Heart right ventricle (tissue), 16 donors: ENCODE results near the gene TARS2. TPM values are rescaled to one million over a fixed set of nuclear protein-coding genes. Genes with fewer than 3 reads are reported as not detected.

Experiments used
- ATAC-seq, 8 donors: fragments of 200-7000 bp; cut with Tn5 transposase; one replicate each; pipeline ENCODE4 v1.9.1; 2020; ENCODE audit warnings: mild to moderate bottlenecking in 8 of 8, moderate library complexity in 8 of 8, moderate number of reproducible peaks in 1 of 8
- DNase-seq, 2 donors: peaks; one replicate each; pipeline ENCODE4 v3.0.0-alpha.2; 2020
- H3K27ac ChIP-seq, 10 donors: fragments of 200-600 bp; sonication (generic) in 2 of 10; one replicate each; pipeline versions ENCODE4 v1.5.0 to v1.8.0; 2020 to 2022; ENCODE audit warnings: mild to moderate bottlenecking in 3 of 10
- H3K27me3 ChIP-seq, 7 donors: fragments of 200-600 bp; one replicate each; pipeline ENCODE4 v1.8.0; 2021 to 2022; ENCODE audit warnings: mild to moderate bottlenecking in 2 of 7
- H3K36me3 ChIP-seq, 9 donors: fragments of 200-600 bp; sonication (generic) in 1 of 9; one replicate each; pipeline versions ENCODE4 v1.5.0 to v1.8.0; 2020 to 2022; ENCODE audit warnings: mild to moderate bottlenecking in 2 of 9
- H3K4me1 ChIP-seq, 9 donors: fragments of 200-600 bp; sonication (generic) in 1 of 9; one replicate each; pipeline versions ENCODE4 v1.5.0 to v1.8.0; 2020 to 2022; ENCODE audit warnings: mild to moderate bottlenecking in 4 of 9
- H3K4me3 ChIP-seq, 10 donors: fragments of 200-600 bp; sonication (generic) in 2 of 10; one replicate each; pipeline versions ENCODE4 v1.5.0 to v1.8.0; 2020 to 2022; ENCODE audit warnings: mild to moderate bottlenecking in 7 of 10, moderate library complexity in 2 of 10
- H3K9me3 ChIP-seq, 11 donors: fragments of 200-600 bp in 10 of 11; sonication (generic) in 2 of 11; one replicate each; pipeline versions ENCODE4 v1.5.0 to v1.8.0; 2013 to 2022; ENCODE audit warnings: mild to moderate bottlenecking in 2 of 11, control low read depth in 1 of 11, moderate library complexity in 1 of 11
- CTCF ChIP-seq, 9 donors: fragments of 200-600 bp; sonication (generic) in 2 of 9; IDR thresholded peaks; one replicate each; pipeline versions ENCODE4 v1.5.0 to v1.8.0; 2021 to 2022; ENCODE audit warnings: antibody characterized with exemption in 9 of 9, mild to moderate bottlenecking in 5 of 9, moderate library complexity in 1 of 9
- WGBS, 2 donors: extraction: QIAGEN DNeasy Blood & Tissue Kit; methylation state at CpG; one replicate each; pipeline ENCODE4 v1.1.7; 2013; ENCODE audit warnings: inconsistent platforms in 1 of 2; 5-methylcytosine and 5-hydroxymethylcytosine counted together
- intact Hi-C, 10 donors: fragments of 100-400 bp; cut with DNase I; formaldehyde crosslinking; loops; one replicate each; pipeline versions ENCODE4 v1.11.1 to v1.14.2; 2022
- polyA plus RNA-seq, 2 donors: library from polyadenylated mRNA; stranded (reverse); fragments of 200-250 nt; gene quantifications; one replicate each; pipeline ENCODE4 v1.2.3, GENCODE V29; 2013
- total RNA-seq, 10 donors: library from RNA; stranded (reverse); fragmentation: NEBNext Ultra II Directional in 3 of 10; extraction: Animal tissue kit (Norgen Biotek cat#: 25700) in 3 of 10; gene quantifications; one replicate each; pipeline versions ENCODE4 v1.2.1 to v1.2.4, GENCODE V29; 2021 to 2023
- donor health status: Arrhythmogenic right ventricular cardiomyopathy.
- donor health status: ischemic (EF 13 %, LVEDD 7.1; RV severe dilation, severe dysfunction).
- donor health status: healthy with polysubstance abuse.
- donor health status: DM: no; HTN: yes; CAD: no.
- donor health status: DM: no; HTN: no; CAD: no.
- donor health status: ischemic (EF 25% LVEDD 6.9; RV normal size, moderate dysfunction).
- donor health status: ischemic (EF 25% LVEDD 5.7; RV mildly dilated, moderate dysfunction).
- donor health status: healthy.
- donor health status: DM: yes; HTN: yes; CAD: no.
- donor health status: Ischemic cardiomyopathy.
- donor health status: ischemic (EF 35%, LVEDD 5.7; RV mildly dilated, moderate dysfunction).
- donor health status: nonischemic (EF 11% LVEDD 7.7; RV severe dilation, severe dysfunction).
- donor health status: DM: yes; HTN: yes; CAD: no.
- donor health status: PGD.
- donor health status: ischemic (EF 29% LVEDD 5.4; RV normal size, mild dysfunction).
- donor health status: nonischemic (EF 23%, LVEDD 6.1; RV moderate dilation, normal function).

The TARS2 gene
- total and polyA plus RNA-seq, 12 donors: 19.1 to 44.4 (median 34.0) TPM

GRCh38 chr1:150551051-150551783 lies 64.0 kb downstream of the TARS2 start:
- H3K4me1 ChIP-seq: peaks cover 14 to 59% (median 38%) of the 10 kb centered on the region in 9 donors
- WGBS, 2 donors: 73 to 76% methylated on average over 11 of the region's 11 CpGs
- peaks cover 0 to 18% (median 0%) of the 10 kb centered on the region in 9 donors for H3K36me3 ChIP-seq
- no peaks in the 10 kb centered on the region for H3K27me3 ChIP-seq
- intact Hi-C loops: loop anchor here in 3 of 10 donors (10.0 kb wide), 2 partner anchors 254 to 264 kb away; partner anchors contain the start of gene CTSK (in 1 of the 3)
- DNase-seq (no peak), ATAC-seq (peak in 4 of 8 donors; percentile 1 to 10 (median 6))
- peak overlapping the region in 2 of 10 donors; percentile 19 to 66 for H3K4me3 ChIP-seq
- no peak for TF ChIP-seq CTCF (IDR thresholded peaks at IDR 0.05)
- H3K27ac ChIP-seq: peak overlapping the region in 8 of 10 donors; percentile 84 to 94 (median 88)
- no peaks in the 10 kb centered on the region for H3K9me3 ChIP-seq

- peaks cover 0 to 23% (median 0%) of the 10 kb centered on the region in 9 donors for H3K36me3 ChIP-seq
- 33 to 56% methylated on average over 1 of the region's 1 CpG for WGBS, 2 donors
- intact Hi-C loops: loop anchor here in 3 of 10 donors (10.0 kb wide), 2 partner anchors 253 to 263 kb away; partner anchors contain the start of gene CTSK (in 1 of the 3)
- H3K27ac ChIP-seq: peak overlapping the region in 9 of 10 donors; percentile 25 to 94 (median 88)
- no peaks in the 10 kb centered on the region for H3K9me3 ChIP-seq
- no peak overlapping the region for H3K4me3 ChIP-seq
- no peaks in the 10 kb centered on the region for H3K27me3 ChIP-seq
- TF ChIP-seq CTCF (IDR thresholded peaks at IDR 0.05): no peak
- DNase-seq: no peak
- peaks cover 14 to 59% (median 38%) of the 10 kb centered on the region in 9 donors for H3K4me1 ChIP-seq
- peak in 2 of 8 donors; percentile 0 for ATAC-seq
Measured at GRCh38 chr1:150551784-150552127, 64.5 kb downstream of the TARS2 start.

- intact Hi-C loops: loop anchor here in 3 of 10 donors (10.0 kb wide), 2 partner anchors 252 to 262 kb away; partner anchors contain the start of gene CTSK (in 1 of the 3)
- H3K9me3 ChIP-seq: no peaks in the 10 kb centered on the region
- H3K27ac ChIP-seq: peak overlapping the region in 9 of 10 donors; percentile 25 to 94 (median 88)
- ATAC-seq (peak; percentile 41 to 67 (median 56)), DNase-seq (peak; percentile 79 to 82)
- no peaks in the 10 kb centered on the region for H3K27me3 ChIP-seq
- no peak for TF ChIP-seq CTCF (IDR thresholded peaks at IDR 0.05)
- peaks cover 14 to 59% (median 38%) of the 10 kb centered on the region in 9 donors for H3K4me1 ChIP-seq
- H3K4me3 ChIP-seq: peak overlapping the region in 1 of 10 donors; percentile 26
- 41 to 47% methylated on average over 13 of the region's 13 CpGs for WGBS, 2 donors
- H3K36me3 ChIP-seq: peaks cover 0 to 29% (median 0%) of the 10 kb centered on the region in 9 donors
Measured at GRCh38 chr1:150552128-150552910, 65.1 kb downstream of the TARS2 start.

- no peak for ATAC-seq
- Histone ChIP-seq H3K27ac (peak overlapping the region in 9 of 10 donors; percentile 25 to 94 (median 88)), H3K9me3 (no peaks in the 10 kb centered on the region), H3K36me3 (peaks cover 0 to 35% (median 0%) of the 10 kb centered on the region in 9 donors), H3K4me1 (peaks cover 14 to 57% (median 38%) of the 10 kb centered on the region in 9 donors), H3K4me3 (peak overlapping the region in 1 of 10 donors; percentile 26), H3K27me3 (no peaks in the 10 kb centered on the region)
- no peak for TF ChIP-seq CTCF (IDR thresholded peaks at IDR 0.05)
- intact Hi-C loops: loop anchor here in 3 of 10 donors (10.0 kb wide), 2 partner anchors 252 to 262 kb away; partner anchors contain the start of gene CTSK (in 1 of the 3)
- no peak for DNase-seq
- 77 to 79% methylated on average over 12 of the region's 12 CpGs for WGBS, 2 donors
Measured at GRCh38 chr1:150552911-150553289, 65.7 kb downstream of the TARS2 start.
